Pancreas (tissue), 10 donors: Measurements from ENCODE around the gene PGAP6. TPM values are rescaled to one million over a fixed set of nuclear protein-coding genes. Genes with fewer than 3 reads are reported as not detected.
A peak's percentile ranks its signal among the peaks of the same experiment; 100 is the strongest.
"Not testable (repeated sequence)": the region's sequence is repeated elsewhere in the genome, so short reads cannot be mapped to it uniquely, and the experiment has no call there.

ENCODE experiments used
- ATAC-seq, 4 donors: fragments of 200-7000 bp; cut with Tn5 transposase; one replicate each; pipeline versions ENCODE4 v1.8.0 to v1.9.1; 2020; ENCODE audit warnings: mild to moderate bottlenecking in 4 of 4, moderate library complexity in 4 of 4
- DNase-seq, 6 donors: peaks; one replicate each; pipeline ENCODE4 v3.0.0-alpha.2; 2020
- FAIRE-seq: peaks from 2 replicates; lab custom pipeline; 2012; peaks lifted over from hg19 to GRCh38; lab: Jason Lieb, UNC
- H3K27ac ChIP-seq, 4 donors: fragments of 200-600 bp; sonication (generic); 1 replicate in 3 of 4; 2 replicates in 1 of 4; pipeline versions ENCODE4 v1.5.0 to v1.8.0; 2020
- H3K27me3 ChIP-seq, 4 donors: fragments of 200-600 bp; one replicate each; pipeline ENCODE4 v1.8.0; 2021
- H3K36me3 ChIP-seq, 3 donors: fragments of 200-600 bp; sonication (generic) in 1 of 3; one replicate each; pipeline versions ENCODE4 v1.5.0 to v1.8.0; 2020 to 2021
- H3K4me1 ChIP-seq, 3 donors: fragments of 200-600 bp; one replicate each; pipeline ENCODE4 v1.8.0; 2021
- H3K4me3 ChIP-seq, 4 donors: fragments of 200-600 bp; sonication (generic) in 2 of 4; one replicate each; pipeline versions ENCODE4 v1.5.0 to v1.8.0; 2020 to 2021
- H3K9me3 ChIP-seq, 4 donors: fragments of 200-600 bp; one replicate each; pipeline ENCODE4 v1.8.0; 2021
- CTCF ChIP-seq, 4 donors: fragments of 200-600 bp; sonication (generic) in 3 of 4; IDR thresholded peaks; one replicate each; pipeline versions ENCODE4 v1.5.0 to v1.8.0; 2021; ENCODE audit warnings: antibody characterized with exemption in 4 of 4
- WGBS, 2 donors: extraction: QIAGEN DNeasy Blood & Tissue Kit; methylation state at CpG; one replicate each; pipeline ENCODE4 v1.1.7; 2013; 5-methylcytosine and 5-hydroxymethylcytosine counted together
- intact Hi-C, 3 donors: fragments of 100-400 bp; cut with DNase I; formaldehyde crosslinking; loops; one replicate each; pipeline versions ENCODE4 v1.11.1 to v1.14.2; 2022
- polyA plus RNA-seq, 2 donors: library from polyadenylated mRNA; stranded (reverse); fragments of 200-250 nt; gene quantifications; one replicate each; pipeline ENCODE4 v1.2.3, GENCODE V29; 2013
- total RNA-seq, 6 donors: library from RNA; stranded (reverse); fragmentation: NEBNext Ultra II Directional in 4 of 6; extraction: Animal tissue kit (Norgen Biotek cat#: 25700) in 4 of 6; gene quantifications; one replicate each; pipeline versions ENCODE4 v1.2.1 to v1.2.4, GENCODE V29; 2021 to 2023
- donor health status: healthy with polysubstance abuse.
- donor health status: DM: no; HTN: no; CAD: no; lungs with moderate emphysema.
- donor health status: DM: no; HTN: no; CAD: no.
- donor health status: control.
- donor health status: control.
- donor health status: Bipolar disorder and iron deficiency.
- donor health status: DM: yes; HTN: yes; CAD: no.
- donor health status: DM: no; HTN: no; CAD: no.
- donor health status: DM: no; HTN: no; CAD: no.
- donor health status: DM: yes; HTN: yes; CAD: no.

Gene PGAP6
- total and polyA plus RNA-seq, 8 donors = 53.1 to 88.5 (median 61.5) TPM

- DNase-seq = no peak
- no peak for TF ChIP-seq CTCF (IDR thresholded peaks at IDR 0.05)
- intact Hi-C loops = no loop called here
- 78 to 83% methylated on average over 8 of the region's 8 CpGs for WGBS, 2 donors
- peaks cover 0 to 6% (median 4%) of the 10 kb centered on the region in 3 donors for H3K4me1 ChIP-seq
- H3K4me3 ChIP-seq = no peak overlapping the region
- no peak for ATAC-seq
- no peak for FAIRE-seq
- no peak overlapping the region for H3K27ac ChIP-seq
- H3K36me3 ChIP-seq = no peaks in the 10 kb centered on the region
- H3K27me3 ChIP-seq = no peaks in the 10 kb centered on the region
- no peaks in the 10 kb centered on the region for H3K9me3 ChIP-seq
Observed at GRCh38 chr16:350203-350602, 31.6 kb downstream of the PGAP6 start.

GRCh38 chr16:349211-349610 lies 32.6 kb downstream of the PGAP6 start:
- Histone ChIP-seq H3K9me3 (no peaks in the 10 kb centered on the region), H3K27ac (no peak overlapping the region), H3K36me3 (no peaks in the 10 kb centered on the region), H3K4me1 (peaks cover 0 to 6% (median 4%) of the 10 kb centered on the region in 3 donors), H3K27me3 (no peaks in the 10 kb centered on the region), H3K4me3 (no peak overlapping the region)
- TF ChIP-seq CTCF (IDR thresholded peaks at IDR 0.05) = no peak
- no peak for ATAC-seq
- no peak for DNase-seq
- WGBS, 2 donors = 87 to 91% methylated on average over 7 of the region's 7 CpGs
- no peak for FAIRE-seq
- intact Hi-C loops = loop anchor here in 2 of 3 donors (5.0 to 10.0 kb wide), 2 partner anchors 102 to 104 kb away; no protein-coding TSS in a partner anchor

GRCh38 chr16:348495-348894 lies 33.3 kb downstream of the PGAP6 start:
- DNase-seq, H3K27ac ChIP-seq, ATAC-seq, H3K36me3 ChIP-seq, H3K4me3 ChIP-seq, FAIRE-seq, H3K4me1 ChIP-seq, H3K27me3 ChIP-seq, H3K9me3 ChIP-seq: not testable (repeated sequence)
- WGBS, 2 donors = 93 to 94% methylated on average over 10 of the region's 10 CpGs
- intact Hi-C loops = loop anchor here in 2 of 3 donors (5.0 to 10.0 kb wide), 2 partner anchors 101 to 104 kb away; no protein-coding TSS in a partner anchor

- WGBS, 2 donors = 92 to 96% methylated on average over 6 of the region's 6 CpGs
- no peak overlapping the region for H3K27ac ChIP-seq
- H3K36me3 ChIP-seq = no peaks in the 10 kb centered on the region
- no peaks in the 10 kb centered on the region for H3K9me3 ChIP-seq
- no peak for TF ChIP-seq CTCF (IDR thresholded peaks at IDR 0.05)
- FAIRE-seq (no peak), ATAC-seq (no peak), DNase-seq (no peak)
- no peak overlapping the region for H3K4me3 ChIP-seq
- intact Hi-C loops = loop anchor here in 2 of 3 donors (5.0 to 10.0 kb wide), 2 partner anchors 100 to 102 kb away; no protein-coding TSS in a partner anchor
- H3K27me3 ChIP-seq = no peaks in the 10 kb centered on the region
- peaks cover 0 to 6% (median 4%) of the 10 kb centered on the region in 3 donors for H3K4me1 ChIP-seq
Observed at GRCh38 chr16:347203-347602, 34.6 kb downstream of the PGAP6 start.

GRCh38 chr16:346587-346986 lies 35.2 kb downstream of the PGAP6 start:
- WGBS, 2 donors = 87% methylated on average over 15 of the region's 15 CpGs
- no peak for TF ChIP-seq CTCF (IDR thresholded peaks at IDR 0.05)
- Histone ChIP-seq H3K9me3 (no peaks in the 10 kb centered on the region), H3K27ac (no peak overlapping the region), H3K4me1 (peaks cover 0 to 6% (median 4%) of the 10 kb centered on the region in 3 donors), H3K4me3 (no peak overlapping the region), H3K36me3 (no peaks in the 10 kb centered on the region), H3K27me3 (no peaks in the 10 kb centered on the region)
- no peak for ATAC-seq
- peak in 1 of 6 donors; percentile 12 for DNase-seq
- FAIRE-seq = no peak
- intact Hi-C loops = loop anchor here in 2 of 3 donors (5.0 to 10.0 kb wide), 2 partner anchors 99 to 102 kb away; no protein-coding TSS in a partner anchor
